22Rv1 (cell line): ENCODE measurements around the gene RET.

Experiments used
- H3K27ac ChIP-seq: fragments of 450-650 bp; 2 replicates; pipeline ENCODE4 v1.5.1; 2017
- CTCF ChIP-seq: fragments of 450-650 bp; IDR thresholded peaks from 2 replicates; pipeline ENCODE4 v1.5.1; 2017; ENCODE audit warnings: mild to moderate bottlenecking
- ZFX ChIP-seq: fragments of 450-650 bp; IDR thresholded peaks from 2 replicates; pipeline ENCODE4 v1.6.1; 2017; ENCODE audit warnings: antibody characterized with exemption, borderline replicate concordance

RET gene

DNA sequence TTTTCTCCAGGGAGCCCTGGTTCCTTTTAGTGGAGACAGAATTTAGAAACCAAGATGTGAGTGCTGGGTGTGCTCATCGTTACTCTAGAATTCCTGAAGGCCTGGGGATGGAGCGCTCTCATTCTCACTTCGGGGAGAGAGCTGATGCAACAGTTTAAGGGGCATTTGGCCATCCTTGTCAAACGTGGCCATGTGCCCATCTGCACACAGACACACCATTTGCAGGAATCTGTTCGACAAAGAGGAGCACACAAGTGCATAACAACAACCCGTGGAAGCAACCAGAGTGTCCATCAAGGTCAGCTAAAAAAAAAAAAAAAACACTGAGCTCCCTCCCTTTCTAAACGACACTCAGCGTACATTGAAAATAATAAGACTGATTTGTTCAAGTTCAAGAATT, 23.0 kb upstream of the RET start:
- H3K27ac ChIP-seq = no peak overlapping the region
- no peak for TF ChIP-seq CTCF

DNA sequence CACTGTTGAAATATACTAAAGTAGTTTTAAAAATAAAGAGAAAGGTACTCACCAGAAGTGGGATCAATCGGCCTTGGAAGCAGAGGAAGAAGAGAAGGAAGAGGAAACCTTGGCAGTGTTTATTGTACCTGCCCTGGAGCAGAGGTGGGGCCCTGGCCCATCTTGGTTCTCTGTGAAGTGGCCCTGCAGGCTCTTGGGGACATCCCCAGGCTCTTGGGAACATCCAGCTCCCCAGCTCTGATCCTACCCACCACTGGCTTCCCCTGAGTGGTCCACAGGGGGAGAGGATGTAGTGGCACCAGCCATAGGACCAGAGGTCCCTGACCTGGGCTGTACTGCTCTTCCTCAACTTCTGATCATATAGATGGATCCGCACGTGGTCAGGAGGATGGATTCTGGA, 22.3 kb upstream of the RET start:
- TF ChIP-seq CTCF (no peak), ZFX (no peak)
- H3K27ac ChIP-seq = no peak overlapping the region

DNA sequence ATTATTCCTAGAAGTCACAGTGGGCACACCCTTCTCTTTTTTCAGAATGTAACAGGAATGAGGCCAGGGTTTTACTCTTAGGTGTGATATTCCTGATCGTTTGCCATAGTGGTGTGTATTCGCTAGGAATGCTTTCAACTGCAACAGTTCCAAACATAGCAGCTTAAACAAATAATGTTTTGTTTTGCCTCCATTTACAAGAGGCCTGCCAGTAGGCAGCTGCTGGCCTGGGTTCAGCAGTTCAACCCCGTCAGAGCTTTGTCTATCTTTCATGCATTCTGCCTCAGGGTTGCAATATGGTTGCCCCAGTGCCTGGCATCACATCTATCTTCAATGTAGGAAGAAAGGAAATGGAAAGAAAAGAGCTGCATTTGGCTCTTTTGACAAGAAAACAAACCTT, 21.7 kb upstream of the RET start:
- TF ChIP-seq CTCF (no peak), ZFX (no peak)

GRCh38 chr10:43055991-43056567, 20.8 kb upstream of the RET start:
- no peak overlapping the region for H3K27ac ChIP-seq
- TF ChIP-seq CTCF (no peak), ZFX (no peak)

More for the DNA sequence above, 21.7 kb upstream of the RET start:
- no peak overlapping the region for H3K27ac ChIP-seq

DNA sequence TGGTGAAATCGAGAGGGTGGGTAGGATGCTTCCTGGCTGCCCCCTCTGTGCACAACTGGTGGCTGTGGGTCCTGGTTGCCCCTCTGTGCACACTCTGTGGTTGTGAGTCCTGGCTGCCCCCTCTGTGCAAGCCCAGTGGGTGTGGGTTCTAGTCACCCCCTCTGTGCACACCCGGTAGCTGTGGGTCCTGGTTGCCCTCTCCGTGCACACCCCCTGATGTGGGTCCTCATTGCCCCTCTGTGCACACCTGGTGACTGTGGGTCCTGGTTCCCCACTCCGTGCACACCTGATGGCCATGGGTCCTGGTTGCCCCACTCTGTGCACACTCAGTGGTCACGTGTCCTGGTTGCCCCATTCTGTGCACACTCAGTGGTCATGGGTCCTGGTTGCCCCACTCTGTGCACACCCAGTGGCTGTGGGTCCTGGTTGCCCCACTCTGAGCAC, 20.3 kb upstream of the RET start:
- no peak for TF ChIP-seq ZFX
- TF ChIP-seq CTCF = no peak
- no peak overlapping the region for H3K27ac ChIP-seq

- no peak overlapping the region for H3K27ac ChIP-seq
- no peak for TF ChIP-seq CTCF
- TF ChIP-seq ZFX = no peak
These were observed 19.6 kb upstream of the RET start for GRCh38 chr10:43057231-43057711.

DNA sequence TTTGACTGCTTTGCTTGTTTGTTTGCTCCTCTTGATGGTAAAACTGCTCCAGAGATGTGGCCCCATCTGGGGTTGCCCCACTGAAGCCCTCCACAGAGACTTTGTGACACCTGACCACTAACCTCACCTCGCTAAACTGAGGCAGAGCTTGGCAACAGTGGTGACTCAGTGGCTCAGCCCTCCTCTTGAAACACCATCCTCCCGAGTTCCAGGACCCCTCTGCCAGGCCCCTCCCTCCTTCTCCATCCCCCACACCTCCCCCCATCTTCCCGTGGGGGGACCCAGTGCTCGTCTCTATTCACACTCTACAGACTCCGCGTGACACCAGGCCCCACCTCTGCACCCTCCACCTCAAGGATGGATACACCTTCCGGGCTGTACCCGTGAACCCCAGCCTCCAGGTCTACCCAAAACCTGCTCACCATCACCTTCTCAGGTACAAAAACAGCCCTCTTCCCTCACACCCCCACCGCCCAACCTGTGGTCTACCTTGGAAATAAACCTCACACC, 19.0 kb upstream of the RET start:
- TF ChIP-seq ZFX (no peak), CTCF (no peak)

More for the DNA sequence above, 19.0 kb upstream of the RET start:
- no peak overlapping the region for H3K27ac ChIP-seq
